Measurements from ENCODE around the gene FAM83D. TPM values are rescaled to one million over a fixed set of nuclear protein-coding genes. Genes with fewer than 3 reads are reported as not detected.

FAM83D gene
- total RNA-seq, 1 donor from 2014 or later = 7.7 TPM

DNA sequence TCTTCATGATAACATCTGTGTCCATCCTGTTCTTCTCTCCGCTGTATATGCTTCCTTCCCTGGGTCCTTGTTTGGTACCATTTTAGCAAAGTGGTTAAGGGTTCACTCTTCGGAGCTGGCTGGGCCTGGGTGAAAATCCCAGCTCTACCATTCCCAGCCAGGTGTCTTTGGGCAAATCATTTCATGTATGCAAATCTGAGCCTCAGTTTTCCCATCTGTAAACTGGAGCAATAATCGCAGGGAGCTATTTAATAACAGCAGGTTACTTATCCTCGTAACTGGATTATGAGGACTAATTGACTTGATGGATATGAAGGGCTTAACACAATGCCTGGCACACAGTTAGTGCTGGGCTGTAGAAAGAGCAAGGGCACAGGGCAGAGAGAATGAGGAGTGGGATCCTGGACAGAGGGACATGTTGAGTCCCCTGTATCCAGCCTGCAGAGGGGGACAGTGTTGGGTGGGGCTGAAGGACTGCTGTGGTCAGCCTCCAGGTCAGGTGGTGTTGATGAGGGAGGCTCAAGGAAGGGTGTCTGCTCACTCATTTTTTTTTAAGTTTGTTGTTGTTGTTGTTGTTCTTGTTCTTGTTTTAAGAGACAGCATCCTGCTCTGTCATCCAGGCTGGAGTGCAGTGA, 44.3 kb upstream of the FAM83D start:
- Mint-ChIP-seq H3K27ac (ENCODE audit: unreplicated experiment) (peak overlapping the region; percentile 44), H3K9me3 (ENCODE audit: unreplicated experiment) (no peaks in the 10 kb centered on the region)
- TF ChIP-seq, protein P1, sequence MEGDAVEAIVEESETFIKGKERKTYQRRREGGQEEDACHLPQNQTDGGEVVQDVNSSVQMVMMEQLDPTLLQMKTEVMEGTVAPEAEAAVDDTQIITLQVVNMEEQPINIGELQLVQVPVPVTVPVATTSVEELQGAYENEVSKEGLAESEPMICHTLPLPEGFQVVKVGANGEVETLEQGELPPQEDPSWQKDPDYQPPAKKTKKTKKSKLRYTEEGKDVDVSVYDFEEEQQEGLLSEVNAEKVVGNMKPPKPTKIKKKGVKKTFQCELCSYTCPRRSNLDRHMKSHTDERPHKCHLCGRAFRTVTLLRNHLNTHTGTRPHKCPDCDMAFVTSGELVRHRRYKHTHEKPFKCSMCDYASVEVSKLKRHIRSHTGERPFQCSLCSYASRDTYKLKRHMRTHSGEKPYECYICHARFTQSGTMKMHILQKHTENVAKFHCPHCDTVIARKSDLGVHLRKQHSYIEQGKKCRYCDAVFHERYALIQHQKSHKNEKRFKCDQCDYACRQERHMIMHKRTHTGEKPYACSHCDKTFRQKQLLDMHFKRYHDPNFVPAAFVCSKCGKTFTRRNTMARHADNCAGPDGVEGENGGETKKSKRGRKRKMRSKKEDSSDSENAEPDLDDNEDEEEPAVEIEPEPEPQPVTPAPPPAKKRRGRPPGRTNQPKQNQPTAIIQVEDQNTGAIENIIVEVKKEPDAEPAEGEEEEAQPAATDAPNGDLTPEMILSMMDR (IDR thresholded peaks at IDR 0.05; ENCODE audit: unreplicated experiment) = no peak

DNA sequence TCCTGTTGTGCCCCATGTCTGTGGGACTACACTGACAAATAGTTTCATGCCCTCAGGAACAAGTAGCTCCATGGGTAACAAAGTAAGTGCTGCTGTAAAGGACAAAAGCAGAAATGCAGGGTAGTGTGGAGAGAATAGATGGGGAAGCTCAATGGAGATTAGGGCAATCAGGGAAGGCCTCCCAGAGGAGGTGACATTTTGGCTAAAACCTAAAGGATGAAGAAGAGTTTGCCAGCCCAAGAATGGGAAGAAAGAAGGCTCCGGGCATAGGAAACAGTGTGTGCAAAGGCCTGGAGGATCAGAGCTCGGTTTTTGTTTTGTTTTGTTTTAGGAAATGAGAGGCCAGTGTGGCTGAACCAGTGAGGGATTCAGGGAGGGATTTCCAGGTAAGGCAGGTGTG, 43.6 kb upstream of the FAM83D start:
- H3K4me3 Mint-ChIP-seq (ENCODE audit: unreplicated experiment) = peak overlapping the region; percentile 12
- TF ChIP-seq, protein P1 (IDR thresholded peaks at IDR 0.05; ENCODE audit: unreplicated experiment) = no peak
- H3K9me3 Mint-ChIP-seq (ENCODE audit: unreplicated experiment) = no peaks in the 10 kb centered on the region
- H3K27me3 Mint-ChIP-seq (ENCODE audit: unreplicated experiment) = peaks cover 6% of the 10 kb centered on the region
- H3K27ac Mint-ChIP-seq (ENCODE audit: unreplicated experiment) = no peak overlapping the region
- DNase-seq (ENCODE audit: low spot score) = no peak
- H3K36me3 Mint-ChIP-seq (ENCODE audit: low read depth, unreplicated experiment) = peaks cover 13% of the 10 kb centered on the region
- H3K4me1 Mint-ChIP-seq (ENCODE audit: unreplicated experiment) = peaks cover 24% of the 10 kb centered on the region

More for the DNA sequence above, 44.3 kb upstream of the FAM83D start:
- peaks cover 7% of the 10 kb centered on the region for H3K27me3 Mint-ChIP-seq (ENCODE audit: unreplicated experiment)
- peaks cover 8% of the 10 kb centered on the region for H3K36me3 Mint-ChIP-seq (ENCODE audit: low read depth, unreplicated experiment)
- DNase-seq (ENCODE audit: low spot score) = no peak
- no peak overlapping the region for H3K4me3 Mint-ChIP-seq (ENCODE audit: unreplicated experiment)
- H3K4me1 Mint-ChIP-seq (ENCODE audit: unreplicated experiment) = peaks cover 29% of the 10 kb centered on the region

DNA sequence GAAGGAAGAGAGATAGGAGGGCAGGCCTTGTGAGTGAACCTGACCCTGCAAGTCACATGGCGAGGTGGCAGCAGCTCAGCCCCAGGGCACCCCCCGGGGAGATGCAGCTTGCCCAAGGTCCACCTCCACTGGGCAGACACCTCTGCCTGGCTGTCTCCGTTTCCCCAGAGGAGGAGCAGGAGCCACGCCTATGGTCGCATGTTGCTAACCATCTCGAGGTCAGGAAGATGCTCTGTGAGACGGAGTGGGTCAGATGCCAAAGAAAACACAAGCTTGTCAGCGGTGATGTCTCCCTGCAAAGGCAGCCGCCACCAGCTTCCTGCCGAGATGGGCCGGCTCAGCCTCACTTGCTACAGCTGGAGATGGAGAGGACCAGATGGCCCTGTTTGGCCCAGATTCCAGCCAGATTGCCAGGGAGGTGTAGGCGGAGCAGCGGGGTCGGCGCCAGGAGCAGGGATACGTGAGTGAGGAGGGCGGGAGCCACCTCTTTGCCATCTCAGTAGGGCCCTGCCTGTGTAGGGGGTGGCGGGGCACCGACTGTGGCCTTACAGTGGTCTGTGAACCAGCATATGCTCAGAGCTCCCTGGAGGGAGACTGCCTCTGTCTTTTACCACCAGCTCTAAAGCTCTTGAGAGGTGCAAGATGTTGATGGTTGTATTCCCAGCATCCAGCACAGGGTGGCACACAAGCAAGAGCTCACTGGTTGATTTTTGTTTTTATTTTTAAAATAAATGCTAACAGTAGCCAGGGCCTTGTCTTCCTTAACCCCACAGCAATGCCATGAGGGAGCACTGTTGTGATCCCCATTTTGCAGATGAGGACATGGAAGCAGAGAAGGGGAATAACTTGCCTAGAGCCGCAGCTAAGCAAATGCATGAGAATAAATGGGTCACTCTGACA, 42.9 kb upstream of the FAM83D start:
- DNase-seq (ENCODE audit: low spot score) = no peak
- TF ChIP-seq, protein P1 (IDR thresholded peaks at IDR 0.05; ENCODE audit: unreplicated experiment) = no peak
- peaks cover 5% of the 10 kb centered on the region for H3K27me3 Mint-ChIP-seq (ENCODE audit: unreplicated experiment)
- H3K9me3 Mint-ChIP-seq (ENCODE audit: unreplicated experiment) = no peaks in the 10 kb centered on the region
- no peak overlapping the region for H3K27ac Mint-ChIP-seq (ENCODE audit: unreplicated experiment)
- no peak overlapping the region for H3K4me3 Mint-ChIP-seq (ENCODE audit: unreplicated experiment)
- H3K36me3 Mint-ChIP-seq (ENCODE audit: low read depth, unreplicated experiment) = peaks cover 13% of the 10 kb centered on the region
- peaks cover 18% of the 10 kb centered on the region for H3K4me1 Mint-ChIP-seq (ENCODE audit: unreplicated experiment)

DNA sequence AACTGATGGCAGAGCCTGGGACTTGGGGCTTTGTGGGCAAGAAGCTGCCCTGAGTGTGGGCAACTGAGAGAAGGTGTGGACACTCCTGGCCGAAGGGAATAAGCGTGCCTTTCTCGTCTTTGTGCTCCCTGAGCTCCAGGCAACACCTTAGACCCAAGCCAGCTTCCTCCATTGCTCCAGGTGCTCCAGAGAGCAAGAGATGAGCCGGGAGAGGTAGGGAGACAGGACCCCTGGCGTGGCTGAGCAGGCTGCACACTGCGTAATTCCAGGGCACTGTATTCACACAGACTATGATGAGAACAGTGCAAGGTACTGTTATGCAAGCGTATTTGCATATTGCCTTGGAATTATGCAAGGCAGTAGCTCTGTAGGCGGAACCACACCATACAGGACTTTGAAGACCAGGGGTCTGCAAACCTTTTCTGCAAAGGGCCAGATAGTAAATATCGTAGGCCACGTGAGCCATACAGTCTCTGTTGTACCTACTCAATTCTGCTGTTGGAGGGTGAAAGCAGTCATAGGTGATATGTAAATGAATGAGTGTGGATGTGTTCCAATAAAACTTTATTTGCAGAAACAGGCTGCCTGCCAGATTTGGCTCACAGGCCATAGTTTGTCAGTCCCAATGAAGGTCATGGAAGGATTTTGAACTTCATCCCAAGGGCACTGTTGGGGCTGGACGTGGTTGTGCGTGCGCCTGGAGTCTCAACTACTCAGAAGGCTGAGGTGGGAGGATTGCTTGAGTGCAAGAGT, 42.1 kb upstream of the FAM83D start:
- Mint-ChIP-seq H3K4me1 (ENCODE audit: unreplicated experiment) (peaks cover 12% of the 10 kb centered on the region), H3K36me3 (ENCODE audit: low read depth, unreplicated experiment) (peaks cover 13% of the 10 kb centered on the region), H3K4me3 (ENCODE audit: unreplicated experiment) (no peak overlapping the region), H3K27ac (ENCODE audit: unreplicated experiment) (no peak overlapping the region), H3K9me3 (ENCODE audit: unreplicated experiment) (no peaks in the 10 kb centered on the region), H3K27me3 (ENCODE audit: unreplicated experiment) (peaks cover 3% of the 10 kb centered on the region)
- DNase-seq (ENCODE audit: low spot score) = no peak
- TF ChIP-seq, protein P1 (IDR thresholded peaks at IDR 0.05; ENCODE audit: unreplicated experiment) = no peak

All from endothelial cell (in vitro differentiated cells).